Epithelial cell of esophagus (primary cell): ENCODE results near the gene LMO3.

ENCODE experiments used
- DNase-seq: peaks from one replicate; pipeline ENCODE4 v3.0.0; 2010; ENCODE audit warnings: low read depth
- H3K4me3 ChIP-seq: 2 replicates; pipeline ENCODE4 v1.5.1; 2011; ENCODE audit warnings: mild to moderate bottlenecking, low read length, control low read depth
- CTCF ChIP-seq: IDR thresholded peaks from 2 replicates; pipeline ENCODE4 v1.5.1; 2011; ENCODE audit warnings: low read depth, mild to moderate bottlenecking, low read length, control low read depth, inconsistent platforms; ENCODE audit not compliant: insufficient read depth; ENCODE audit errors: missing control alignments

The LMO3 gene

GRCh38 chr12:16606117-16606200, at the start of gene LMO3:
Gene LMO3, minus strand, starts transcription at chr12:16606162. Its CDS starts 5,302 bp downstream, at chr12:16600860.
- peak within 1 kb of the TSS; percentile 64 for H3K4me3 ChIP-seq
- no peak for TF ChIP-seq CTCF
- DNase-seq = no peak

GRCh38 chr12:16636435-16637055, 30.6 kb upstream of the LMO3 start:
- H3K4me3 ChIP-seq = no peak overlapping the region
- no peak for TF ChIP-seq CTCF
- no peak for DNase-seq

- no peak for DNase-seq
- no peak overlapping the region for H3K4me3 ChIP-seq
- TF ChIP-seq CTCF = no peak
These were observed 28.8 kb upstream of the LMO3 start for GRCh38 chr12:16634786-16635185.

GRCh38 chr12:16626991-16627390, 21.0 kb upstream of the LMO3 start:
- H3K4me3 ChIP-seq = no peak overlapping the region
- no peak for DNase-seq
- no peak for TF ChIP-seq CTCF

GRCh38 chr12:16622338-16622737, 16.4 kb upstream of the LMO3 start:
- H3K4me3 ChIP-seq = no peak overlapping the region
- no peak for DNase-seq
- no peak for TF ChIP-seq CTCF

GRCh38 chr12:16619537-16619936, 13.6 kb upstream of the LMO3 start:
- no peak for DNase-seq
- H3K4me3 ChIP-seq = no peak overlapping the region
- no peak for TF ChIP-seq CTCF

- no peak for DNase-seq
- no peak overlapping the region for H3K4me3 ChIP-seq
- TF ChIP-seq CTCF = no peak
These were observed 12.3 kb upstream of the LMO3 start for GRCh38 chr12:16618256-16618655.
